Fibroblast of skin of left biceps (primary cell): Measurements from ENCODE around the gene MRPL23.

ENCODE experiments used
- DNase-seq, 2 experiments: peaks; one replicate each; pipeline ENCODE4 v3.0.0-alpha.2; 2013; ENCODE audit warnings: low read depth in 2 of 2

The MRPL23 gene

DNA sequence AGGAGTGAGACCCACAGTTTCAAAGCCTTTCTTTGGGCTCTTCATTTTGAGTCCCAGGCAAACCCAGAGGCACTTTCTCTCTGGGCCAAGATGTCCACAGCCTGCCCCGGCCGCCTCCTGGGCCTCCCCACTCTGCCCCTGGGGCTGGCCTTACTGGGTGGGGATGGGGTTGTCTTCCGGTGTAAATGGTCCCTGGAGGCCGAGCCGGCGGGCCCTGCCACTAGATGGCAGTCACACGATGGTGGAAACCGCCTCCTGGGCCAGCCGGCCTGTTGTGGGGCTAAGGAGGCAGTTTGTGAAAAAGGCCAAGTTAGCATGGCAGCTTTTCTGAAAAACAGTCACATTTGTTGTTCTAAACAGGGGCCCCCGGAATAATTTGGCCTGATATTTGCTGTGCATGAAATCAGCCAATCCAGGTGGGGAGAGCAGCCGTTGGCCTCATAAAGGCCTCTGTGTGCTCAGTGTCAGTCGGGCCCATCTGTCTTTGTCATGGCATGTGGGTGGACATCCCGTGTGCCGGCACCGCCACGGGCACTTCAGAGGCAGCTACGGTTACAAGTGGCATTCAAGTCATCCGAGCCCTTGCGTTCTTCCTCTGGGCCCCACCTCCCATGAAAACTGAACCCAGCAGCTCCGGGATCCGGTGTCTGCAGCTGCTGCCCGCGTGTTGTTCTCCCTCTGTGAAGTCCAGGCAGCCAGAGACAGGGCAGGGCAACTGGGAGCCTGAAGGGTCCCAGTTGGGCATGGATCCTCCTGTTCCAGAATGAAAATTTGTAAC, 6.5 kb downstream of the MRPL23 start:
- DNase-seq, result no peak

DNA sequence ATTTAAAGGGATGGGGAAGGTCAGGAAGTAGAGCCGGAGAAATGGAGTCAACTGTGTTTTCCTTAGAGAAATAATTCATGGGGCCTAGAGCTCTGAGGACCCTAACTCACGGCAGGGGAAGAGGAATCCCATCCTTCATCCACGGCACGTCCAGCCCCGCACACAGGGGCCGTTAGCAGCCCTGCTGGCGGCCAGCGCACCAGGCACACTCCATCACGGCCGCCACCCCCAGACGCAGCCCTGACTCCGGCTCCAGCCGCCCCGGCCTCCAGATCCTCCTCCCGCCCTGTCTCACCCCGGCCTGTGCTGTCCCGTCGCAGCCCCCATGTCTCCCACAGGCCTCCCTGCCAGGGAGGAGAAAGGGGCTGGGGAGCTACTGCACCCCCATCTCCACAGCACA, 11.2 kb downstream of the MRPL23 start:
- no peak for DNase-seq

DNA sequence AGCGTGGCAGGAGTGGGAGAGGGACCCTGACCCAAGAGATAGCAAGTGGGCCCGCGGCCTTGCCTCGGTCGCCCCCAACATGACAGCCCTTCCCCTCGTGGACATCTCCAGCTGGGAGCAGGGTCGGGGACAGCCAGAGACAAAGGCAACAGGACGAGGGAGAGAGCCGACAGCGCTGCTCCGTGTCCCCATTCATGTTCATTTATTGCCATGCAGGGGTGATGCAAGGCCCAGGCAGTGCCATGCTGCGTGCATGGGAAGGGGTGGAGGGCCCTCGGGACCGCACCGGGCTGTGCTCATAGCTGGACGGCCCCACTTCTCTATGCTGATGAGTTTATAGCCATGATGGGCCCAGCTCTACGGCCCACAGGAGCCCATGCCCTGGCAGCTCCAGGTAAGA, 12.7 kb downstream of the MRPL23 start:
- no peak for DNase-seq

DNA sequence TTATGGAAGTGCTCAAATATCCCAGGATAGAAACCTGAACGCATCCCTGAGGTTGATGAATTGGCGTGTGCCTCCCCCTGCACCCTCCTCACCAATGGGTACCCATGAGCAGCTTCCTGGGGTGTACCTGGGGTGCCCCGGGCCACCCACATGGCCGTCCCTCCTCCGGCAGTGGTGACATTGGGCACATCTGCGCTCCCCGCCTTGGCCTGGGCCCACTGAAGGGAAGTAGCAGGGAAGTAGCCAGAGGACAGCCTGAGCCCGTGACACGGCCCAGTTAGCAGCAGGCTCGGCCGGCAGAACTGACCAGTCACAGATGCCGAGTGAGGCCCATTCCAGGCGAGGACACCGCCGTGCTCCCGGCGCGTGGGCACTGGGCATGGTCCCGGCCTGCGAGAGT, 16.7 kb downstream of the MRPL23 start:
- no peak for DNase-seq

DNA sequence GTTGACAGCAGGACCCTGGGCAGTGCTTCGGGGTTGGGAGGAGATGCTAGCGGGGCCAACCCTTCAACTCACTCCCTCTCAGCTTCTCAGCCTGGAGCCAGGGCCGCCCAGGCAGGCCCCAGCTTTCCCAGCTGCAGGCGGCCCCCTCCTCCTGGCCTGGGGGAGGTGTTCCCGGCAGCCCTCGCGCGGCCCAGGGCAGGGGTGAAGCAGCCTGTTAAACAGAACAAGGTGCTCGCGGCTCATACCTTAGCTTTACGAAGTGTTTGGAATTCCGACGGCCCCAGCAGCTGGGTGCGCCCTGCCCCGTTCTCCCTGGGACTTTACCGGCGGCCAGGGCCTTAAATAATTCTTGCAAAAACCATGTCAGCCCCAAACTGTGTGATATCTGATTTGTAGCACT, 17.2 kb downstream of the MRPL23 start:
- no peak for DNase-seq

DNA sequence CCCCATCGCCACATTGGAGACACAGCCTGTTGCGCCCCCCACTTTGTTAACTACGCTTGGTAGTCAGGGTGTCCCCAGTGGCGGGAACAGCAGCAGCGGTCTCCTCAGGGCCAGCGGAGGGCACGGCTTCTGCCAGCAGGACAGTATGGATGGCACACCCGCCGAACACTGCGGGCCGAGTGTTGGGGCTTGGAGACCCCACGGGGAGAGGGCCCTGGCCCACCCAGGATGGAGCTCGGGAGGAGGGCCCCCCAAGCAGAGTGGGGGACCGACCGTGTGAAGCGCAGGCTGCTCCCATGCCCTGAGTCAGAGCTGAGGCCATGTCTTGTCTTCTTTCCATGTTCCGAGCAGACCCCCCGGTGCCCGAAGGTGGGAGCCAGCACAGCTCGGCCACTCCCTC, 17.8 kb downstream of the MRPL23 start:
- no peak for DNase-seq

DNA sequence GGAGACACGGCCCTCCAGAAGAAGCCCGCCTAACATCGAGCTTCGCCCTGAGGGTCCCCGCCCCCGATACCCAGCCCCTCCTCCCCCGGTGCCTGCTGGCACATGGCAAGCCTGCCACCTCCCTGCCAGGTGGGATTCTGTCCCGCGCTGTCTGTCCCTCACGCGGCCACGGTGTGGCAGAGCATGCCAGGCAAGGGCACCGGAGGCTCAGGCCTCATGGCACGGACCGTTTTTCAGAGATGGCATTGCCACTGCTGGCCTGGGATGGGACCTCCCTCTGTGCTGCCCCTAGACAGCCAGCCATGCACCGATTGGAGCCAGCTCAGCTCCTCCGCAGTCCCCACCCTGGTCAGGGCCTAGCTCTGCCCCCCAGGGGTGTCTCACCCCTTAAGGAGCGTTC, 19.4 kb downstream of the MRPL23 start:
- DNase-seq, result no peak

DNA sequence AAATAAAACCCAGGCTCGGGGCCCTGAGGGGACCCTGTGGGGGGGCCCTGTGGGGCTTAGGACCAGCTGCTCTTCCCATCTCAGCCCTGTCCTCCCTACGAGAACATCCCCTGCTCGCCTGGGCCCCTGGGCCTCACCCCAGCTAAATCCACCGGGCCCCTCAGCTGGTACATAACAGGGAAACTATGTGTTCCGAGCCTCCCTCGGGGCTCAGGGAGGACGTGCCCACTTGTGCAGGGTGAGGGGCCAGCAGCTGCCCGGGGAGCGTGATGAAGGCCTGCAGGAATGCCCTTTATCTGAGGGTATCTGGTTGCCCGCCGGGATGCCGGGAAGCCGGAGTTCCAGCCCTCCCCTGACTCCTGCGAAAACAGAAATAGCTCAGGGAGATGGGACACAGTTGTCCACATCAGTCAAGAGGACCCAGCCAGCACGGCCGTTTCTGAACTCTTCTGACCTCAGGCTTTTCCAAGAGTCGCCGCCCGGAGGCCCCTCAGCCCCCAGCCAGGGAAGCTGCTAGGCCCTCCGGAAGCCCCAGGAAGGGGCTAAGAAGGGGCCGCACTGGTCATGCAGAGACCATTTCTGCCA, 20.6 kb downstream of the MRPL23 start:
- no peak for DNase-seq

DNA sequence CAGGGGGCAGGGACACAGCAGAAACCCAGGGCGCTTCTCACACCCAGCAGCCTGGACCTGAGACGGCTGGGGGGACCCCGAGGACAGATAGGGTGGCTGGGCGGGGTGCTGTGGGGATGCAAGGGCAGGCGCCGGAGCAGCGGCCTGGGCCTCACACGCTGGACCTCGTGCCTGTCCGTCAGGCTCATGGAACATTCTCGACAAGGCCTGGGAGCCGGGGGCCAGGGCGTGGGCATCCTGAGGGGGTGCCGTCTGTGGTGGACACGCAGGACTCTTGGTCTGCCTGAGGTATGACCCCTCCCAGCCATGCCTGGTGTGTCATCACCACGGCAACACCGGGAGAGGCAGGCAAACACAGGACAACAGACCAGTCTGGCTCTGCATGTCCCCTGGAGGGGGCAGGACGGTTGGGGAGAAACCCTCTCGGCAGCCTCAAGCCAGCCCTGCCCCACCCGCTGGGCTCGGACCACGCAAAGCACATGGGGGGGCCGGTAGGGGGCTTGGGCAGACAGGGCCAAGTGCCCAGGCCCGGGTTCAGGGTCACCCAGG, 21.4 kb downstream of the MRPL23 start:
- no peak for DNase-seq

DNA sequence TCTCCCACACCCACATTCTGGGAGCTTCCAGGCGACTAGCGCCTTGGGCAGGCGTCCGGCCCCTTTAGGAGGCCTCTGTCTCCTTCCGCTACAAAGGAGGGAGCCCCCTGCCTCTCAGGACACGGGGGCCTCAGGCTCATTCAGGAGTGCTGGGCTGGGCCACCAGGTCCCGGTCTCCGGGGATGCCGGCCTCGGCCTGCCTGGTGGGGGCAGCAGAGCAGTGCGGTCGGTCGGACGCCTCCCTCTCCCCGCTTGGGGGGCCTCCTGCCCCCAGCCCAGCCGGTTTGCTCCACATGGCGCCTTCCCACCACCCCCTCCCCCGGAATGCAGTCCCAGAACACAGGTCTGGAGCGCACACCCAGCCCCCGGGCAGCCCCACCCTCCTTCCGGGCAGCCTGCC, 21.9 kb downstream of the MRPL23 start:
- no peak for DNase-seq

DNA sequence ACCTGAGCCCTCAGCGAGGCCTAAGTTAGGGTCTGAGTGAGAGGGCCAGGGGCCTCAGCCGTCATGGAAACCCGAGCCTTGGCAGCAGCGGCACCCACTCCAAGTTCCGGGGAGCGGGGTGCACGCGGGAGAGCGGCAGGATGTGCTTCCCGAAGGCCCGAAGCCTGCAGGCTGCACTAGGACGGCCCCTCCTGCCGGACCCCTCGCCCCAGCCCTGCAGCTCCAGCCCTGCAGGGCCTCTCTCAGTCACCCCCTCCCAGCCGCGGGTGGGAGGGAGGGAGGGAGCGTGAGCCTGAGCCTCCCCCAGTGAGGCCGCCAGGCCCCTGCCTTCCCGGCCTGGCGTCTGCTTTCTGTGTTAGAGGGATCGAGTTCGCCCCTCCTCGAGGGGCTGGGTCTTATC, 22.6 kb downstream of the MRPL23 start:
- no peak for DNase-seq

DNA sequence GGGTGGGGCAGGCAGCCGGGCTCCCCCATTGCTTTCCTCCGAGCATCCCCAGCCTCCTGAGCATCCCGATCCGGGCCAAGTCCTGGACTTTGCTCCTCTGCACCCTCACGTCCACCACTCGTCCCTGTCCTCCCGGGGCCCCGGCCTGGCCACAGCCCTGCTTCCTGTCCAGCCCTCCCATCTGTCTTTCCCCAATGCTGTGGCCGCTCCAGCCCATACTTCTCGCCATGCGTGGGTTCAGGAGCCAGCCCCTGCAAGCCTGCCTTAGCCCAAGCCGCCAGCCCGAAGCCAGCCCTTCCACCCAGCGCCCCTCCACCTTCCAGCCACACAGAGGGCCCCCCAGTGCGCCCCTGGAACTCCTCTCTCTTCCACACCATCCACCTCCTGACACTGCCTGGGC, 23.8 kb downstream of the MRPL23 start:
- no peak for DNase-seq

DNA sequence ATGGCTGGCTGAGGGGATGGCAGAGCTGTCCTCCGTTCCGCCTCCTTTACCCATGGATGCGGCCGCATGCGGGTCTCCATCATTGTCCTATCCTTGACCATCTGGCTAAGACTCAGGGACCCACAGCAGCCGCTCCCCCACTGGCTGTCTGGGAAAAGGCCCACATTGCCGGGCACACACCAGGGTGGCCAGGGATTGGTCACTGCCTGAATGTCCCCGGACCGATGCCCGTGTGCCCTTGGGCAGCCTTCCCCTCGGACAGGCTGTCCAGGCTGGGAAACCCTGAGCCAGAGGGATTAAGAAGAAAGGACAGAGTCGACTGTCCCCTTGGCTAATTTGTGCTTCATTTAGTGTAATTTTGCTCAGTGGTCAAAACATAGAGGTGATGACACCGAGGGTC, 28.1 kb downstream of the MRPL23 start:
- DNase-seq, result no peak

DNA sequence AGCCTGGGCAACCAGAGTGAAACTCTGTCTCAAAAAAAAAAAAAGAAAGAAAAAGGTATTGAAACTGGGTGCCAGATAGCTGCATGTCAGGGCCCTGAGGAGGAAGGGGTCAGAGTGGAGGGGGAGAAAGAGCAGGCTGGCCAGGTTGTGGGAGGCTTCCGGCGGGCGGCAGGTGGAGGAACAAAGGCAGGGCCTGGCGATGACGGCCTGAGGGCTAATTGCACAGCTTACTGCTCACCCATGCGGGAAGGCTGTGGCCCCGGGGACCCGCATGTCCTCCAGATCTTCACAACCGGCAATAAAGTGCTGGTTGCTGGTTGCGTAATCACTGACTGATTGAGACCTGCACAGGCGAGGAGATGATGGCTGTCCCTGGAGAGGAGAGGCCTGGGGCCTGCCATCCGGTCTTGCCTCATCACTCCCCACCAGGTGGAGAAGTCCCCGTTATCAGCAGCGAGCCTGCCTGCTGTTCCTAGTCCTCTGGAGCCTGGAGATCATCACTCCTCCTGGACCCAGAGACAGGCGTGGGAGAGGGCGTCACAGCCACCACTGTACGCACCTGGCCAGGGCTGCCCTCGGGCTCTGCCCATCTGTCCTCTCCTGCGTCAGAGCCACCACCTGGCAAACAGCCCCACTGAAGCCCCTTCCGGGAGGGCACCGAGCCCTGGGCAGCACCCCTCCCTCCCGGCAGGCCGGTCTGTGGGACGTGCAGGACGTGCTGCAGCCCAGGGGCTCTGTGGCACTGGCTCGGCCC, 31.8 kb downstream of the MRPL23 start:
- DNase-seq, result no peak

DNA sequence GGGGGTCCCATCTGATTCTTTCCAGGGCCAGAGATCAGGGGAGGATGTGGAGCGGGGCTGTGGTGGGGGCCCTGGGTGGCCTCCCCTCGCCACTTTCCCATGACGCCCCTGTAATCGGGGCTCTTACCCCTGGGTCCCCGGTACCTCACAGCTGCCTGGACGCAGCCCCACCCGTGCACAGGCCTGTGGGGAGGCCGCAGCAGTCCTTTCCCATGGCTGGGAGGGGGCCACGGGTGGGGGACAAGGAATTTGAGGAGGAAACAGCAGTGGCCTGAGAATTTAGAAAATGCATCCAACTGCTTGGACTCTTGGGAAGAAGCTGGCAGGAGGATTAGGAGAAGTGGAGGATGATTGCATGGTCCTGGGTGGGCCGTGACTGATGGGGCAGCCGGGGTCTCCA, 32.5 kb downstream of the MRPL23 start:
- no peak for DNase-seq

DNA sequence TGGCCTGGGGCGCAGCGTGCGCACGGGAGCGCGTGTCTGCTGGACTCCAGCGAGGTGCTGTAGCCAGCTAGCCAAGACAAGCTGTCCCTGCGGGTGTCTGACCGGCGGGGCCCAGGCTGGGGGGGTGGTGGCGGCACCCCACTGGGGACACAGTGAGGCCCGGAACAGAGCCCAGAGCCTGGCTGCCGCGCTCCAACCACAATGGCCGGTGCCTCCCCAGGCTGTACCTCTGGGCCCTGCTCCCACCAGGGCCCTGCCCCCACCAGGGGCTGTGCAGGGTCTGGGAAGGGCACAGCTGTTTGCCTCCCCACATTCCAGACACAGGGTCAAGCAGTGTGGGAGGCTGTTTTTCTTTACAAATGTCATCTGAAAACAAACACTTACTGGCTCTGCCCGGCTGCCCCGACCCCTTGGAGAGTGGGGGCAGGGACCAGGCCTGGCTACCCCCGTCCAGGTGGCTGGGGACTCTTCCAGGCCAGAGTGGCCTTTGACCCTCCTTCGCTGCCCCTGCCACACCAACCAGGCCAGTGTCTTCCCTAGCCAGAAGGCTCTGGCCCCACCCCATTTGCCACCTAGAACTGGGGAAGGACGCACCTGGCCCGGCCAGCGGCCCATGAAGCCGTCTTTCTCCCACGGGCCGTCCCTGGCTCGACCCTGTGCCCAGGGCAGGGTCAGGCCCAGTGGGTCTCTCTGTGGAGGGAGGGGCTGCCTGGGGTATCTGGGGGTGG, 35.9 kb downstream of the MRPL23 start:
- no peak for DNase-seq

DNA sequence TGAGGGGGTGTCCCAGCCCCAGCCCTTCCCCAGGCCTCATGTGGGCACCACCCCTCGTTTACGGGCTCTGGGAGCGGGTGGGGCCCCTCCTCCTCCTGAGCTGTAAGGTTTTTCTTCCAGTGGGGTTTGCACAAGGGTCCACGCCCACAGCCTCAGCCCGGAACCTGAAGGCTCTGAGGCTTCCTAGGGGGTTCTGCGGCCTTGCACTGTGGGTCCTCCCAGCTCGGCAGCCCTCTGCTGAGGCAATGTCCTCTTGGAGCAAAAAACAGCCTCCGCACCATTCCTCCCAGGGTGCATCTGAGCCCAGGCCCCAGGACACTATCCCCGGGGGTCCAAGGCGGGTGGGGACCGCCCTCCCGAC, 36.4 kb downstream of the MRPL23 start:
- DNase-seq, result no peak

DNA sequence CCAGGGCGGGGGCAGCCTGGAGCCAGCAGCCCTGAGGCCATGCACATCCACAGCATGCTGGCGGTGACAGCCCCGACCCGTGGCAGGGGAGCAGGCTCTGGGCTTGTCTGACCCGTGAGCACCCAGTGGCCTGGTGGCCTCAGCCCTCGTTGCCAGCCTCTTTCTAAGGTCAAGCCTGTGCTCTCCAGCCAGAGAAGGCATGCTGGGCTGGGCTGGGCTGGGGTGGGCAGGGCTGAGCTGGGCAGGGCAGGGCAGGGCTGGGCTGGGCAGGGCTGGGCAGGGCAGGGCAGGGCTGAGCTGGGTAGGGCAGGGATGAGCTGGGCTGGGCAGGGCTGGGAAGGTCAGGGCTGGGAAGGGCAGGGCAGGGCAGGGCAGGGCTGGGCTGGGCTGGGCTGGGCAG, 39.9 kb downstream of the MRPL23 start:
- DNase-seq, result no peak

DNA sequence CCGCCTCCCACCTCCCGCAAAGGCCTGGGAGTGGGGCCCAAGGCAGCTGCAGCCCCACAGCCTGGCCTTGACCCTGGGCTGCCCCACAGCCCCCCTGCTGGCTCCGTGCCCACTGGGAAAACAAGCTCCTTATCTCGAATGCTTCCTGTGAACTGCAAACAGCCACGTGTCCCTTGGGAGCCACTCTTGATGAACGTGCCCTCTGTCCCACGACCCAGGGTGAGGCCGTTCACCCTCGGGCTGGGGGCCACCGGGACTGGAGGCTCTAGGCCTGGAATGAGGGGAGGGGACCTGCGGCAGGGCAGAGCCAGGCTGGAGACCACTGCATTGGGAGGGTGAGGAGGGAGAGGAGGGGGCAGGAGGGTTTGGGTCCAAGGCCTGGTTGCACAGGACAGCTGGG, 41.0 kb downstream of the MRPL23 start:
- DNase-seq, result no peak

DNA sequence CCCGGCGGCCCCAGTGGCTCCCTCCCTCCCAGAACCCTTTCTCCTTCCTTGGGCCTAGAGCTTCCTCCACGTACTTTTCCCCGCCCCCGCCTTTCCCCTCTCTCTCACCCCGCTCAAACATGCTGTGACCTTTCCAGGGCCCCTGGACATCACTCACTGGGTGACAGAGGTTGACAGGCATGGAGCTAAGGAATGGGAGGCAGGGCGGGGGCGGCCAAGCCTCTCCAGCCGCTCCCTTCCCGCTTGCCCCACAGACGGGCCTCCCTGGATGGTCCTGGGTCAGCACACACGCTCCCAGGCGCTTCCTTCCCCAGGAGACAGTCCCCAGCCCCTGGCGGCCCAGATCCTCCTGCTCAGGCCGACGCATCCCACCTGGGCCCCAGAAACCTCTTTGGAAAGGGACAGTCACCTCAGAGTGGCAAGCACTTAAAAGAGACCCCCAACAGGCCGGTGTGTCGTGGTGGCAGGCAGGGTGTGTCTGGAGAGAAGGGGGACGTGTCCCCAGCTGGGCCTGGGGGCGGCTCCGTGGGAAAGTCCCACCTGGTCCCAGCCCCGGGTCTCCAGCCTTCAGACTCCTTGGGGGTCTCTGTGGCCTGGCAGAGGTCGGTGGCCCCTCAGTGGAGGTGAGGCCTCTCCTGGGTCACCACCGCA, 41.7 kb downstream of the MRPL23 start:
- no peak for DNase-seq

DNA sequence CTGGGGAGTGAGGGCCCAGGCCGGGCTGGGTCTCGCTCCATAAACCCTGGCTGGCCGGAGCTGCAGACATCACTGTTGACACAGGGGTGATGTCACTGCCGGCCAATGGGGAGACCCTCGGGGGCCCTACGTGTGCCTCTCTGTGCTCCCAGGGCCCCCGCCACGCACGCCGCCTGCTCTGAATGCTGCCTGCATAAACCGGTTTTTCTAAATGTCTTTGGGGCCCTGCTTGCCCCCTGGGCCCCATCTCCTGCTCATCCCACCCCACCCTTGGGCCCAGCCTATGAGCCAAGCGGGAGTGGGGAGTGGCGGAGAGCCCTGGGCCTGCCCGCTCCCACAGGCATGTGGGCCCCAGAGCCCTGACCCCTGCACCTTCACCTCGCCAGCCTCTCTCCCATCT, 42.8 kb downstream of the MRPL23 start:
- no peak for DNase-seq
